PC-9 (cell line): ENCODE measurements around the gene BAK1.

Source experiments
- CTCF ChIP-seq: fragments of 200-600 bp; sonication (generic); conservative IDR thresholded peaks from 2 replicates; pipeline ENCODE4 v1.6.1; 2017; ENCODE audit warnings: mixed run types, antibody characterized with exemption, mild to moderate bottlenecking, moderate library complexity
- EZH2 ChIP-seq: fragments of 200-600 bp; sonication (generic); IDR thresholded peaks from 2 replicates; pipeline ENCODE4 v1.8.0; 2017; ENCODE audit warnings: antibody characterized with exemption, low read depth

- TF ChIP-seq CTCF (no peak), EZH2 (no peak)
These were observed 42.7 kb upstream of the BAK1 start for GRCh38 chr6:33622456-33623431.
